ENCODE data around the gene NMNAT3.

NMNAT3 gene

DNA sequence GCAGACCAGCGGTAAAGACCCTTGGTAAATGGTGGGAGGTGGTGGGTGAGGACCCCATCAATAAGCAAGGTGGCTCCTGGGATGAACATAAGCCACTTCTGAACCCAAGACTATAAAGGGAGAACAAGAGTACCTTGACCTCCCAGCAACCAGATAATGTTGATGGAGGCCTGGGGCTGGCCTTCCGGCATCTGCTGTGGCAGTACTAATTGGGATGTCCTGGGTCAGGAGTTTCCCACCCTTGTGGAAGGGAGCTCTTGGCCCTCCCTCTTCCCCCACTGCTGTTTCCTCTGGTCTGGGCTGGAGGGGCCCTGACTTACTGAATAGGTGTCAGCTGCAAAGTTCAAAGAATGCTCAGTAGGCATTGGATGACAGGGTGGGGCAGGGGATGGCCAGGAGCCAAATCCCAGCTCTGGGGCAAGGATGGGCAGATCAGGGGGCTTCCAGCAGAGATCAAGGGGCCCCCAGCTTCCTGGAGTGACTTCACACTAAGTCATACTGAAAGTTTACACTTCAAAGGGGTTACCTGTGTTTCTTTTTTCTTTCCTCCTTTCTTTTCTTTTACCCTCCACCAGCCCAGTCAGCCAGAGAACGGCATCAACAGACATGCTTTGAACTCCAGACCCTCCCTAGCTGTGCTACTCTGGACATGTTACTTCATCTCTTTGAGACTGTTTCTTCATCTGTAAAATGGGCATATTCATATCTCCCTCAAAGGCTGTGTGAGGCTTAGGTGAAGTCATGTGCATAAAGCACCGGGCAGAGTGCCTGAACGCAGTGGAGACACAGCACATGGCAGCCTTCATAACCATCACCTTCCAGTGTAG lies 139.8 kb downstream of the NMNAT3 start:
- DNase-seq, result no peak

DNA sequence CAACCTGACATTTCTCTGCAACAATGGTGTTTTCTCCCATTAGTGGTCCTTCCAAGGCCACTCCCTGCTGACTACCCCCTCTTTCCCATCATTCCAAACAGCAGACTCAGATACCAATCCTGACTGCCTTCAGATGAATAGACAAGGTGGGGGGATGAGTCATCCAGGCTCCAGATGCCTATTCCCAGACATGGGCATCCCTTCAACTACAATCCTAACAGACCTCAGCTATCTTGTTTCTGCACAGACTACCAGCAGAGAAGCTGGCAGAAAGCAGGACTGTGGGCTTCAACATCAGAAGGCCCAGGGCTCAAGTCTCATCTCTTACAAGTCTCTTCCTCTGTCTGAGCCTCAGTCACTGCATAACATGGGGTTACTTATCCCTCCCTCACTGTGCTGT lies 140.4 kb downstream of the NMNAT3 start:
- DNase-seq, result no peak

DNA sequence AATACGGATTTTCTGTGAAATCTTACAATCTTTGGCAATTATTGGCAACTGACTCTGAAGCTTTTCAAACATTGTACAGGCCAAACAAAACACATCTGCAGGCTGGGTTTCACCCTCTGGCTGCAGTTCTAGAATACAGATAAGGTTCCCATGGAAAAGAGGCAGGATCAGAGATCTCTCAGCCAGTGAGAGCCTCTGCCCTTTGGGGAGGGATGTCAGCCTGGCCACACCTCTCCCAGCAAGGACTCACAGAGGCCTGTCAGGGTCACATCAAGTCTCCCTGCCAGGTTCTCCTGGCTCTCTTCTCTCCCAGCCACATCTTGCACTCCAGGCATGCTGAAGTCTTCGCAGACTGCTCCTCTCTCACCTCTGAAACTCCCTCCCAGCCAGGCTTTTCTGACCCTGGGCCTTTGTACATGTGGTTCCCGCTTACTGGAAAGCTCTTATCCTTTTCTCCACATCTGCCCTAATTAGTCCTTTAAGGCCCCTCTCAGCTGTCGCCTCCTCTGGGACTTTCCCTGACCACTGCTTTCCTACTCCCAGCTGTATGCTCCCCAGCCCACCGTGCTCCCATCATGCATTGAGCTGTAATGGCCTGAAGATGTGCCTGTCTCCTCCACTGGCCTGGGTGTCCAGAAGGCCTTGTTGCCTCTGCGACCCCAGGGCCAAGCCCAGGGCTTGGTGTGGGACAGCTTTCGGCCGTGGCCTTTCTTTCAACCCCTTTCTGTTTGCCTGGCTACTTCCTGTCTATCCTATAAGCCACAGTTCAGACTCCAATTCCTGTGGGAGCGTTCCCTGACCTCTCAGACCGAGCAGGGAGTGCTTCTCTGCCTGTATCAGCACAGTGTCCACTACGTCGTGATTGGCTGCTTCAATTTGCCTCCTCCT lies 142.5 kb downstream of the NMNAT3 start:
- DNase-seq, result no peak

DNA sequence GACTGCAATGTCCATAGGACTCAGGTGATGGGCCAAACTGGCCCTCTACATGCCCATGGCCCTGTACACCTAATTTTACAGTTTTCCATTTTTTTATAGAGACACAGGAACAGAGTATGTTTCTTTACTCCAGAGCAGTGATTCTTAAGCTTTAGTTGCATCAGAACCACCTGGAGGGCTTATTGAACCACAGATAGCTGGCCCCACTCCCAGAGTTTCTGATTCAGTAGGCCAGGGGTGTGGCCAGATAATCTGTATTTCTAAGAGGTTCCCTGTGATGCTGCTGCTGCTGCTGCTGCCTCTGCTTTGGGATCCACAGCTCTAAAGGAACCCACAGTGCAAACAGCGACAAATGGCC lies 143.3 kb downstream of the NMNAT3 start:
- DNase-seq, result no peak

DNA sequence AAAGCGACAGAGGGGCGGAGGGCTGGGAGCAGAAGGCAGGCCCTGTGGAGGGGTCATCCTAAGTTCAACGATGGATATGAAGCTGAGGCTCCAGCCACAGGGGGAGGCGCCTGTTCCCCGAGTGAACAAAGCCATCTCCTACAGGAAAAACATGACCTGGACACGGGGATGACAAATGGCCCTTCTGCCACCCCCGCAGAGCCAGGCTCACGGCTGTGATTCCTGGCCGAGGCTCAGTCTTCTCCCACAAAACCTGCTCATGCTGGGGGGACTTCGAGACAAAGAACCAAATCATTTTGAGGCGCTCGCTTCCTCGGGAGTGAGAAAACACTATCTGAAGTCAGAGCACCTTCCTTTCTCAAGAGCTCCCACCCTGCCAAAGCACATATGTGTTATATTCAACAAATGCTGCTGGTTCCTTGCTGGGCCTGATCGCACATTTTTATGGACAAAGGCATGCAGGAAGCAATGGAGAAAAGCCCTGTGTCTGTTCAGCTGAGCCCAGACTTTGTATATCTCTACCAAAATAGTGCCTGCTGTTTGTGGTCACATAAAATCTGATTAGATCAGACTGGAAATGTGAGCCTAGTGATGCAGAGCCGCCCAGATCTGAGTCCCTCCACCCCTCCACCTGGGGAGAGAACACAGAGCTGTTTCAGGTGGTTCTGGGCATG lies 143.9 kb downstream of the NMNAT3 start:
- no peak for DNase-seq

DNA sequence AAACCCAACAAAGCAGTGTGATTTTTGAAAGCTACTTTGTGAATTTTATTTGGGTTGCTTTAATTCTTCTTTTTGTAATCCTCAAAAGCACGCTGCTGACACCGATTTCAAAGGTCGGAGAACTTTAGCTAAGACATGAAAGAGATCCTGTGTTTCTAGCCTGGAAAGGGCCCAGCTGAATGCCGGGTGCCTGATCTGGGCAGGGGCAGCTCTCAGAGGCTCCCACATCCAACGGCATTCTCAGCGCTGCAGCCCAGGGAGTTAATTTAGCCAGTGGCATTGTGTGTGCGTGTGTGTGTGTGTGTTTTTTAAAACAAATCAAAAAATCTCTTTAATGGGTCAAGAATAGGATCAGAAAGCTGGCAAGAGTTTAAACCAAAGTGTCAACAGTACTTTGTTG lies 144.8 kb downstream of the NMNAT3 start:
- DNase-seq, result no peak

DNA sequence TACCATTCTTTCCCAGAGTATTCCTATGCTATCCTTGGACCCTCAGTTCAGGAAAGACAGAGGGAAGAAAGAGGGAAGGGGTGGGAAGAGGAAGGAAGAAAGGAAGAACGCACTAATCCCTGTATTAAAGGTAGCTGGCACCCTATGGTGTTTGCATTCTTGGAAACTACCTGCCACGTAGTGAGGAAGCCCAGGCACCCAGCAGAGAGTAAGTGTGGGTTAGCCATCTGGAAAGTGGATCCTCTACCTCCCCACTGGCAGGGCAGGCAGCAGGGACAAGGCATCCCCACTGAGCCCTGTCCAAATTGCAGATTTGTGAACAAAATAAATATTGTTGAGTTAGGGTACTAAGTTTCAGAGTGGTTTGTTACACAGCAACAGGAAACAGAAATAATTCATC lies 147.1 kb downstream of the NMNAT3 start:
- DNase-seq, result no peak

DNA sequence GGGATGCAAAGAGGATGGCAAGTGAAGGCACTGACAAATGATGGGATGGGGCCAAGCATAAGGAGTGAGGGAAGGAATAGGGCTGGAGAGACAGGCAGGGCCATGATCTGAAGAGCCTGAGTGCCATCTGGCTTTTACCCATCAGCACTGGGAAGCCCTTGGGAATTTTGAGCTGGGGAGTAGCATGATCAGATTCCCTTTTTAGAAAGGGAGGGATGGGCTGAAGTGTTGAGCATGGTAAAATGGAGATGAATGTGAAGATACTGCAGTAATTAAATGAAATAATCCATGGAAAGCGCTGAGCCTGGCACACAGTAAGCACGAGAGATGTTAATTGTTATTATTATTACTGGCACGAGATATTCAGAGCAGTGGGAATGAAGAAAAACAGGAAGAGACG lies 148.1 kb downstream of the NMNAT3 start:
- no peak for DNase-seq

DNA sequence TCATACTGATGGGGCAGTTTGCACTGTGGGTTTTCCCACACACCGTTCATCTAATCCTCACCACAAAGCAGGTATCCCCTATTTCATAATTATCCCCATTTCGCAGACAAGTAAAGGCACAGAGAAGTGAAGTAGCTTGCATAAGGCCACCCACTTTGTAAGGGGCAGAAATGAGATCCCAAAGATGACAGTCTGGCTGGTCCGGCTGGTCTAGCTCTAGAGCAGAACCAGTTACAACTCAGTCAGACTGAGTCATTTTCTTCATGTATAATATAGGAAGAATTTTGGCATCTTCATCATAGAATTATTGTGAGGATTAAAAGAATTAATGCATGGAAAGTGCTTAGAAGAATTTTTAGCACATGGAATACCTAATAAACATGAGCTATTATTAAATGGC lies 148.8 kb downstream of the NMNAT3 start:
- no peak for DNase-seq

DNA sequence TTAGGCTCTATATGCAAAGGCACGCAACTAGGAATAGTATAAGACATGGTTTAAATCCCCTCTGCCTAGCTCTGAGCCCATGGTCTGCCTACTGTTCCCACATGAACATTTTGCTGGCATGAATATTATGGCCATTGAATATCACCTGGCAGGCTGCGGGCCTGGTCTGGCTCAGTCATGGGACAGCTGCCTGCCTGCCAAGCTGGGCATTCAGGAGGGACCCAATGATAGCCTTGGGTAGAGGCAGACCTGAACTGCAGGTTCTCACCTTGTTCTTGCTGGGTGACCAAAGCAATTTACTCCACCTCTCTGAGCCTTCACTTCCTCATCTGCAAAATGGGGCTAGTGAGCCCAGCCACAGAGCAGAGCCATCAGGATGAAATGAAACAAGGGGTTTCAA lies 149.5 kb downstream of the NMNAT3 start:
- DNase-seq, result no peak

DNA sequence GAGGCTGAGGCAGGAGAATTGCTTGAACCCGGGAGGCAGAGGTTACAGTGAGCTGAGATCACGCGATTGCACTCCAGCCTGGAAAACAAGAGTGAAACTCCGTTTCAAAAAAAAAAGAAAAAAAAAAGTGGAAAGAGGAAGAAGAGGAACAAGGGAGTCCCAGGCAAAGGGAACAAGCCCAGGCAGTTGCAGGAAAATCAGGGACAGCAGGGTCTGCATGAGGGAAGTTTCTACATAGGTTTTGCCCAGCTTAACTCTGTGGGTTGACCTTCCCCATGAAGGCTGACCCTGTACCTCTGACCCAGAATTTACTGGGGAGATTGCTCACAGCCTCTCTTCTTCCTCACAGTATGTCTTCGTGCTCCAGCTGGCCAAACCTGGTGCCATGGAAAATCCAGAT lies 150.5 kb downstream of the NMNAT3 start:
- no peak for DNase-seq

DNA sequence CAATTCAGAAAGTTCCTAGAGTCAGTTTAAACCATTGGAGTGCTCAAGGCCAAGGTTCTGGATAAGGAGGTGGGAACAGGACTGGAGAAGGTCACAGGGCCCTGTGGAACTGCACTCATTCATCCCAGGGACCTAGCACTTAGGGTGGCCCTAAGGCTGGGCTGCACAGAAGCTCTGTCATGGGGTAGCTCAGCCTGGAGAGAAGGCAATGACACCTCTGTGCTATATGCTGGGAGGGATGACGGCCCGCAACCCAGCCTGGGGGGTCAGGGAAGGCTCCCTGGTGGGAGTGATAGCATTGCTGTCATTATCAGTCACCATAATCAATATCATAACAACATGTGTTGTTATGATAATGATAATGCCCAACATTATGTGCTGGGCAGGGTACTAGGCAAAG lies 151.6 kb downstream of the NMNAT3 start:
- DNase-seq, result no peak

DNA sequence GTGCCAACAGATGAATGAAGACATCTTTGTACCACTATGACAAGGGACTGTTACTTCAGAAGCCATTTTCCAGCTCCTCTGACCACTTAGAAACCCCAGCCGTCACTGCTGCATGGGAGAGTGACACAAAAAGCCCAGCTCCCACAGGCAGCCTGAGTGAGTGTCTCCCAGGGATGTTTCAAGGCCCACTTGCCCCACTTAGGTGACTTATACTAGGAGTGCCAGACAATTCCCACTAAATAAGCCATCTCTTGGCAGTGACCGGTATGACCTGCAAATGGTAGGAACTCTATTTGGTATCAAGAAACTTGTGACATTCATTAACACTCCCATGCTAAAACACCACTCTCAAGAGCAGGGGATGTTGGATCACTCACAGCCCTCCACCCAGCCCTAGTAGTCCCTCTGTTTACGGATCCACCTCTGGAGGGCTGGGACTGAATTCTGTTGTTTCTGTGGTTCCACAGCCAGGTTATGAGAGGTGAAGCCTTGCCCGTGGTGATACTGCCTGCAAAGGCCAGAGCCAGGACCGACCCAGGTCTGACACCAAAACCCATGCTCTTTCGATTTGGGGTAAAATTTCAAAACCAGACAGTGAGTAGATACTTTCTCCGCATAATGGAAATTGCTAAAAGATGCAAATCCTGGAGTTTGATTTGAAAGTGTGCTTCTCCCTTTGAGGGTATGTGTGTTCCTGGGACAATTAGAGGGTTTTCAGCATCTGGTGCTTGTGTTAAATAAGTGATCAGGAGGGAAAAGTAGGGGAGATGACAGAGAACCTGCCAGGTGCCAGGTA lies 152.7 kb downstream of the NMNAT3 start:
- DNase-seq, result no peak

DNA sequence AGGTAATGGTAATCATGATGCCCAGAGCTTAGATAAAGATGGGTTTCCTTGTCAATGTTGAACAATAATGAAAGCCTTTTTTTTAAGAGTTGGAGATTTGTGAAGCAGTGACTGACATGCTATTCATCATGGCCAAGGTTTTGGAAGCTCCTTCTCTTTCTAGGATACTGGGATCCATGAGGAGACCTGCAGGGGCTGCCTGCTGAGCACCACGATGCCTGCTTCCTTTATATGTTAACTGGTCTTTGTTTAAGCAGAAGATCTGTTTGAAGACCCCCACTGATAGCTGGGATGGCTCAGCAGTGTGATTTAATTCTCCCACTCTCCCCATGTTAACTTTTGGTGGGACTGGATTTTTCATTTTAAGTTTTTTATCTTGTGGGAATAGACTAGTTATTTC lies 154.1 kb downstream of the NMNAT3 start:
- no peak for DNase-seq

DNA sequence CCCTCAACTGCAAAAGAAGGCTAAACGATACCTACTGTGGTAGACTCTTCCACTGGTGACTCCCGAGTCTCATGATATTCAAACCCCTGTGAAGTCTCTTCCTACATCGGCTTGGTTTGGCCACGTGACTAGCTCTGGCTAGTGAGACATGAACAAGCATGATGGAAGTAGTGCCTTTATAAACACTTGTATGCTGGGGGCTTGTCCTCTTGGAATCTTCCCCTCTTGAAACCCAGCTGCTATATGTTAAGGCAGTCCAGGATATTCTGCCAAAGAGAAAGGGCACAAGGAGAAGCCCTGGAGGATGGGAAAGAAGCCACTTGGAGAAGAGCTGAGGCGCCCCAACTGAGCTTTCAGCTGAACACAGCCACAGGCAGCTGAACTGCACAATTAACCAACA lies 154.6 kb downstream of the NMNAT3 start:
- DNase-seq, result no peak

DNA sequence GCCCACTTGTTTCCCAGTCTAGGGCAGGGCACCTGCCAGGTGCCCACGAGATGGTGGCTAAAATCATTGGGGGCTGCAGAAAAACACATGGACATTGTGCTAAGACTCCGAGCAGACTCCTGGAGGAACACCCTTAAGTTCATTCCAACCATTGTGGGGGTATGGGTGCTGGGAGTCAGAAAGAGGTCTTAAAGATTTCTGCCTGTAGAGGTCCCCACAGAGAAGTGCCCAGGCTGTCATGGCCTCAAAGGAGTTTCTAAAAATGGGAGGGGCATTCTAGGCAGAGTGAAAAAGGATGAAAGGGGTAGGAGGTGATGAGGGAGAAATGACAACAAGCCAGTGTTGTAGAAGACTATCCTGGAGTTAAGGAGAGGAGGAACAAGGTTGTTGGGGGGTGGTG lies 155.4 kb downstream of the NMNAT3 start:
- no peak for DNase-seq

DNA sequence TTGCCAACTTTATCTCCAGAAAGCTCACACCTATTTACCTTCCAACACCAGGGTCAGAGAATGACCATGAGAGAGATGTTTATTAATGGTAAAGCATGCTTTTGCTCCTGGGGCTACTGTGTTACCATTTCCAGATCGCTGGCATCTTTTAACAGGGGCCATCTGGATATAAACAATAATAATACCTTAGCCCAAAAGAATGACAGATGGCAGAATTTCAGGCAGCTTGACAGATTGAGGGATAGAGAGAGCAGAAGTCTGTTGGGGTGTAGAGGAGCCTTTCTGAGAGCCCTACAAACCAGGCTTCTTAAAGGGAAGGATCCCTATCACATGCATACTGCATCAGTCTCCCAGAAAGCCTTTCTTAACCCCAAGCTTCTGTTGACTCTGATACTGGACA lies 156.0 kb downstream of the NMNAT3 start:
- no peak for DNase-seq

DNA sequence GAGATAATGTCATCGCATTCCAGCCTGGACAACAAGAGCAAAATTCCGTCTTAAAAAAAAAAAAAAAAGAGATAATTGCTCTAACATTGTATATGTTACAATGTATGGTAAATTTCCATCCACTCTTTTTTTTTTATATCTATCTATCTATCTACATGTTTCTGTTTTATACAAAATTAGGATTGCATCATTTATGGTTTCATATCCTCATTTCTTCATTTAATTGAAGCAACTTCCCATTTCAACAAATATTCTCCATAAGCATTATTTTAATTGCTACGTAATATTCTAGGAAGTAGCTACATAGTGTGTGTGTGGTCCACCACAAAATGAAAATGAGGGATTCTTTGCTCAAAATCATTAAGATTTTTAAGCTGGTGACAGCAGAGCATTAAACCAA lies 156.6 kb downstream of the NMNAT3 start:
- no peak for DNase-seq

DNA sequence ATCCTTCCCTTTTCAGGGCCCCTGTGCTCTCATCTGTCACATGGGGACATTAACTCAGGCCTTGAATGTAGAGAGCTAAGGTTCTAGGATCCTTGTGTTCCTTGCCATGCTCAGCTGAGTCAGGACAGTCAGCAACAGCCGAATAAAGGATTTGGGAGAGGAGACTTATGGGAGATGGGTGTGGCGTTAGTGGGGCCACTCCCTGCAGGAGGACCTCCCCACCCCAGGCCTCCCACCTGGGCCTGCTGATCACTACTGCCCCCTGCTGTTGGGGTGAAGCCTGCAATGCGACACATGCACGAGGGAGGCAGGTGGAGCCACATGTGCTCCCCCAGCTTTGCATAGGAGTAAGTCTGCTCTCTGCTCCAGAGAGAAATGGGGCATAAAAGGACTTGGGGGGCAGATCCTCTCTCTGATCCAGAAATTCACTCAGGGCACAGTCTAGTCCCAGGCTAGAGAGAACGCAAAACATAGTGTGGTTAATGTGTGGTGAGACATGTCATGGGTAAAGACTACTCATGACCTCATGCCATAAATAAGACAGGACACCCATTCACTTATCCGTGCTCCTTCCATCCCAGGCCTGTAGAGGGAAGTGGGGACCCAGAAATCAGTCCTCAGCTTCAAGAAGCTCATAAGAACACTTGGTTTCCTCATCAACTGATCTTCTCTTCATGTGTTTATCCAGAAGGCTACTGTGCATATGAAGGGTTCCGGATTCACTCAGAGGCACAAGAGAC lies 157.6 kb downstream of the NMNAT3 start:
- DNase-seq, result no peak

DNA sequence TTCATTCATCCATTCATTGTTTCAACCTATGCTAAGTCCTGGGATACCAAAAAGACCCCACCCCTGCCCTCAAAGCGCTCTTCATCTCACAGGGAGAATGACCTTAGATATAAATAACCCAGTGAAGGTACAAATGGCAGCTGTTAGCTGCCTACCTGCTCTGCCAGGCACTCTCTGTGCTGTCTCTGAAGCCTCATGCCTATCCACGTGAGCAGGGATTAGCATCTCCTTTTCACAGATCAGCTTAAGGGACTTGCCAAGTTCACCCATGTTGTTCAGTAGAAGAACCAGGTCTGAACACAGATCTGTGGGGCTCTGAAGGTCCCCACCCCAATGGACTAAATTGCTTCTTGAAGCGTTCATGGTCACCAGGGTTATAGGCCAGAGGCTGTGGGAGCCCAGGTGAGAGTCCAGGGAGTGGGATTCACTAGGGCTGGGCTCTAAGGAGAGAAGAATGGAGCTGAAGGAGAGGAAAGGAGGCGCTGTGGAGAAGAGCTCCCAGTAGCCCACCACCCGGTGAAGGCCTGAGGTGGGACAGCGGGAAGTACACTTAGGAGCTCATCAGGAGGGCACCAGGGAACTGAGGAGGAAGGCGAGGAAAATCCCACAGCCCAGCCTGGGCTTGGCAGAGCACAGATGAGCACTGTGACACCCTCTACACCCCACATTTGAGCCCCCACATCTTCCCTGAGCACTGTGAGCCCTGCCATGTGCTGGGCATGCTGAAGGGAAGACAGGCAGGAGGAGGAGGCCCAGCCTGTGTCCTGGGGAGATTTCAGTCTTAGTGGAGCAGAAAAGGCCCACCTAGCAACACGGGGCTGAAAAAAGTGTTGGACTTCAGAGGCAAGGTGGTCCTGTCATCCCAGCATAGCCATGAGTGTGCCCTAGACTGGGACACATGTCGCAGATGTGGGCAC lies 158.6 kb downstream of the NMNAT3 start:
- no peak for DNase-seq

DNA sequence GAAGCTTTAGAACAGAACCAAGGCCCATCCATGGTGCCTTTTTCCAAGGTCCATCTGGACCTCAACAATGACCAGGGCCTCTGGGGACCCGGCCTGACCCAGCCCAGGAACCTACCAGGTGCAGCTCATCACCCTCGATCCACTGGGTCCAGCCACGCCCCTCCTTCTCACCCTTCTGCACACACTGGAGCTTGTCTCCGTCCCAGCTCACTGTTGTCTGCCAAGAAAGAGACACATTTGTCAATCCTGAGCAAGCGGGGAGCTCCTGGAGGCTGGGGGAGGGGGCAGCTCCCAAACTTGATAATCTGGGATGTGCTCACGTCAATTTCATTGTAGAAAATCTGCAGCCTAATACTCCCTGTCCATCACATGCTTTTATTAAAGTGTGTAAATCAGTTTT lies 159.5 kb downstream of the NMNAT3 start:
- no peak for DNase-seq

Data from NCI-H774 (cell line).